Activated B cell treated with CpG ODN at 0.5 μM for 24 hours (primary cell): ENCODE data around the gene PLK5. TPM values are rescaled to one million over a fixed set of nuclear protein-coding genes. Genes with fewer than 3 reads are reported as not detected.
"Not testable (repeated sequence)": the region's sequence is repeated elsewhere in the genome, so short reads cannot be mapped to it uniquely, and the experiment has no call there.

Source experiments
- ATAC-seq: fragments of 200-7000 bp; cut with Tn5 transposase; one replicate; pipeline ENCODE4 v1.10.0; 2021; ENCODE audit warnings: low read depth, mild to moderate bottlenecking, moderate library complexity
- CTCF ChIA-PET: fragments of 350-600 bp; sonication (Branson Sonifier 250); formaldehyde crosslinking; loops from one replicate; lab custom pipeline; 2021; ENCODE audit warnings: antibody characterized with exemption; lab: Charles Lee
- POLR2A ChIA-PET: fragments of 350-600 bp; sonication (Branson Sonifier 250); formaldehyde crosslinking; loops from one replicate; lab custom pipeline; 2021; ENCODE audit warnings: antibody characterized with exemption; lab: Charles Lee
- DNase-seq: peaks from one replicate; pipeline ENCODE4 v3.0.0; 2022
- H3K27ac Mint-ChIP-seq: one replicate; pipeline ENCODE4 v1.8.0; 2020; ENCODE audit warnings: mixed read lengths
- H3K27me3 Mint-ChIP-seq: one replicate; pipeline ENCODE4 v1.8.0; 2021; ENCODE audit warnings: mixed read lengths
- H3K36me3 Mint-ChIP-seq: one replicate; pipeline ENCODE4 v1.8.0; 2021; ENCODE audit warnings: low read depth, mixed read lengths
- H3K4me1 Mint-ChIP-seq: one replicate; pipeline ENCODE4 v1.8.0; 2021; ENCODE audit warnings: mixed read lengths
- H3K4me3 Mint-ChIP-seq: one replicate; pipeline ENCODE4 v1.8.0; 2020; ENCODE audit warnings: mild to moderate bottlenecking, mixed read lengths
- H3K9me3 Mint-ChIP-seq: one replicate; pipeline ENCODE4 v1.8.0; 2020; ENCODE audit warnings: mixed read lengths
- CTCF ChIP-seq: fragments of 200-600 bp; IDR thresholded peaks from one replicate; pipeline ENCODE4 v1.8.0; 2022; ENCODE audit warnings: antibody characterized with exemption, mild to moderate bottlenecking
- intact Hi-C: fragments of 100-400 bp; cut with micrococcal nuclease; formaldehyde crosslinking; loops from one replicate; pipeline ENCODE4 v1.15.1; 2024
- total RNA-seq: library from RNA; stranded (reverse); gene quantifications from 2 replicates; pipeline ENCODE4 v1.2.3, GENCODE V29; 2022

PLK5 gene
- total RNA-seq, 1 donor from 2014 or later, result not detected

GRCh38 chr19:1528596-1529429, 4.9 kb downstream of the PLK5 start:
- peaks cover 44% of the 10 kb centered on the region for H3K27me3 Mint-ChIP-seq
- CTCF ChIA-PET, result no interaction called here
- H3K36me3 Mint-ChIP-seq, result no peaks in the 10 kb centered on the region
- DNase-seq (no peak), ATAC-seq (no peak)
- no peaks in the 10 kb centered on the region for H3K9me3 Mint-ChIP-seq
- peaks cover 5% of the 10 kb centered on the region for H3K4me1 Mint-ChIP-seq
- POLR2A ChIA-PET, result no interaction called here
- H3K4me3 Mint-ChIP-seq, result no peak overlapping the region
- H3K27ac Mint-ChIP-seq, result no peak overlapping the region
- intact Hi-C loops, result no loop called here
- no peak for TF ChIP-seq CTCF

GRCh38 chr19:1529430-1529816, 5.5 kb downstream of the PLK5 start:
- Mint-ChIP-seq H3K9me3 (no peaks in the 10 kb centered on the region), H3K4me3 (no peak overlapping the region), H3K36me3 (no peaks in the 10 kb centered on the region), H3K4me1 (peaks cover 3% of the 10 kb centered on the region), H3K27ac (no peak overlapping the region), H3K27me3 (peaks cover 42% of the 10 kb centered on the region)
- no peak for ATAC-seq
- ChIA-PET CTCF (no interaction called here), POLR2A (no interaction called here)
- no peak for TF ChIP-seq CTCF
- intact Hi-C loops, result no loop called here
- no peak for DNase-seq

GRCh38 chr19:1530856-1531255, 7.0 kb downstream of the PLK5 start:
- CTCF ChIA-PET, H3K27ac Mint-ChIP-seq, H3K9me3 Mint-ChIP-seq, ATAC-seq, POLR2A ChIA-PET, H3K4me1 Mint-ChIP-seq, DNase-seq, intact Hi-C loops, H3K4me3 Mint-ChIP-seq, H3K36me3 Mint-ChIP-seq: not testable (repeated sequence)
- peaks cover 32% of the 10 kb centered on the region for H3K27me3 Mint-ChIP-seq

GRCh38 chr19:1531587-1531986, 7.7 kb downstream of the PLK5 start:
- ATAC-seq (no peak), DNase-seq (no peak)
- intact Hi-C loops, result no loop called here
- CTCF ChIA-PET, result no interaction called here
- H3K4me3 Mint-ChIP-seq, result no peak overlapping the region
- H3K36me3 Mint-ChIP-seq, result no peaks in the 10 kb centered on the region
- no peak for TF ChIP-seq CTCF
- H3K9me3 Mint-ChIP-seq, result no peaks in the 10 kb centered on the region
- H3K27ac Mint-ChIP-seq, result no peak overlapping the region
- POLR2A ChIA-PET, result no interaction called here
- no peaks in the 10 kb centered on the region for H3K4me1 Mint-ChIP-seq
- peaks cover 25% of the 10 kb centered on the region for H3K27me3 Mint-ChIP-seq

- DNase-seq (no peak), ATAC-seq (no peak)
- Mint-ChIP-seq H3K4me1 (no peaks in the 10 kb centered on the region), H3K9me3 (no peaks in the 10 kb centered on the region), H3K27ac (no peak overlapping the region), H3K27me3 (peaks cover 22% of the 10 kb centered on the region), H3K4me3 (no peak overlapping the region), H3K36me3 (no peaks in the 10 kb centered on the region)
- intact Hi-C loops, result no loop called here
- CTCF ChIA-PET, result no interaction called here
- no peak for TF ChIP-seq CTCF
- POLR2A ChIA-PET, result no interaction called here
Observed at GRCh38 chr19:1532003-1532402, 8.1 kb downstream of the PLK5 start.
